ENCODE measurements around the gene TEX53.

Gene TEX53

GRCh38 chr9:114674076-114674797 lies 16.6 kb upstream of the TEX53 start:
- no peak for TF ChIP-seq CTCF (IDR thresholded peaks at IDR 0.05; ENCODE audit: low read depth, low read length)
- H3K4me3 ChIP-seq (ENCODE audit: low read depth, low read length), result no peak overlapping the region

GRCh38 chr9:114671605-114672004 lies 14.0 kb upstream of the TEX53 start:
- H3K4me3 ChIP-seq (ENCODE audit: low read depth, low read length), result no peak overlapping the region
- TF ChIP-seq CTCF (IDR thresholded peaks at IDR 0.05; ENCODE audit: low read depth, low read length), result no peak

GRCh38 chr9:114669961-114670360 lies 12.4 kb upstream of the TEX53 start:
- H3K4me3 ChIP-seq (ENCODE audit: low read depth, low read length), result no peak overlapping the region
- TF ChIP-seq CTCF (IDR thresholded peaks at IDR 0.05; ENCODE audit: low read depth, low read length), result no peak

GRCh38 chr9:114668146-114668545 lies 10.5 kb upstream of the TEX53 start:
- H3K4me3 ChIP-seq (ENCODE audit: low read depth, low read length), result no peak overlapping the region
- no peak for TF ChIP-seq CTCF (IDR thresholded peaks at IDR 0.05; ENCODE audit: low read depth, low read length)

GRCh38 chr9:114666851-114667250 lies 9.2 kb upstream of the TEX53 start:
- no peak overlapping the region for H3K4me3 ChIP-seq (ENCODE audit: low read depth, low read length)
- TF ChIP-seq CTCF (IDR thresholded peaks at IDR 0.05; ENCODE audit: low read depth, low read length), result no peak

GRCh38 chr9:114666401-114666800 lies 8.8 kb upstream of the TEX53 start:
- no peak overlapping the region for H3K4me3 ChIP-seq (ENCODE audit: low read depth, low read length)
- no peak for TF ChIP-seq CTCF (IDR thresholded peaks at IDR 0.05; ENCODE audit: low read depth, low read length)

- TF ChIP-seq CTCF (IDR thresholded peaks at IDR 0.05; ENCODE audit: low read depth, low read length), result no peak
- H3K4me3 ChIP-seq (ENCODE audit: low read depth, low read length), result no peak overlapping the region
Observed at GRCh38 chr9:114664181-114664580, 6.6 kb upstream of the TEX53 start.
